Islet precursor cell (in vitro differentiated cells): ENCODE results near the gene ANKRD23.
"Not testable (repeated sequence)": the region's sequence is repeated elsewhere in the genome, so short reads cannot be mapped to it uniquely, and the experiment has no call there.

Source experiments
- DNase-seq: peaks from one replicate; pipeline ENCODE4 v3.0.0-alpha.2; 2018

ANKRD23 gene

DNA sequence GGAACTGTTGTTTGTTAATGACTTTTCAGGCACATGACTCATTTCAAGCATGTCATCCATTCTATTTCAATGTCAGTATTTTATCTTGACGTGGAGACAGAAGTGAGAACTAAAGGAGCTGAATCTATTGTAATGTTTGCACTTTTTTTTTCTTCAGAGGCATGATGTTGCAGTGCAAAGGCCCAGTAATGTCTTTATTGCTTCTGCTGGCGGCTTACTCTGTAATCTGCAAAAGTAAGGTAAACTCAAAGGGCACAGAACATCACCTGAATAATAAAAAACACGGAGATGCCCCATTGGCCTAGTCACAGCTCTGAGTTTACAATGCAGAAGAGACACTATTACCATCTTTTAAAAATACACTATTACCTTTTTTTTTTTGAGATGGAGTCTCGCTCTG lies 30.2 kb downstream of the ANKRD23 start:
- no peak for DNase-seq

GRCh38 chr2:96811917-96812316 lies 31.9 kb downstream of the ANKRD23 start:
- DNase-seq = no peak

DNA sequence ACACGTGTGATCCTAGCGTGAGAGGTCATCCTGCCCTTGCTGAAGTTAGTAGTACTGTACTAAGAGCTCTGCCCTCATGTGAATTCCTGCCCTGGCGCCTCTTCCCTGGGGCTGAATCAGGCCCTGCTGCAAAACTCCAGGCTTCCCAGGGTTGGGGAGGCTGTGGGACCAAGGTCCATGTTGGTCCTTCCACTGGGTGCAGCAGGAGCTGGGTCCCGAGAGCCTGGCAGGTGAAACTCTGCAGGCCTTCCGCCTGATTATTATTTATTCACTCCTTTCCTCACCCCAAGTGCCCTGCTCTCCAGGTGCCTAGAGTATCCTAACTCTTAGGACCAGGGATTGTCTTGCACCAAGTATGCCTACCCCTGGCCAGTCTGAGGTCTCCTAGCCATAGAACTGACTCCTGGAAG lies 33.0 kb downstream of the ANKRD23 start:
- no peak for DNase-seq

GRCh38 chr2:96809951-96810782 lies 33.7 kb downstream of the ANKRD23 start:
- DNase-seq = no peak

GRCh38 chr2:96809216-96809882 lies 34.5 kb downstream of the ANKRD23 start:
- no peak for DNase-seq

- no peak for DNase-seq
These were observed 35.5 kb downstream of the ANKRD23 start for GRCh38 chr2:96808176-96808837.

DNA sequence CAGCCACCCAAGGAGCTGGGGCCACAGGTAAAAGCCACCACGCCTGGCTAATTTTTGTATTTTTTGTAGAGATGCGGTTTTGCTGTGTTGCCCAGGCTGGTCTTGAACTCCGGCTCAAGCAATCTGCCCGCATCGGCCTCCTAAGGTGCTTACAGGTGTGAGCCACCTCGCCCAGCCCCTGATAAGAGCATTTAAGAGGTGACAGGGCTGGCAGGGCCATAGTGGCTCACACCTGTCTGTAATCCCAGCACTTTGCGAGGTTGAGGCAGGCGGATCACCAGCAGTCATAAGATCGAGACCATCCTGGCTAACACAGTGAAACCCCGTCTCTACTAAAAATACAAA lies 36.7 kb downstream of the ANKRD23 start:
- DNase-seq = no peak

- DNase-seq = no peak
These were observed 37.2 kb downstream of the ANKRD23 start for GRCh38 chr2:96806468-96807126.

- not testable (repeated sequence) for DNase-seq
These were observed 37.9 kb downstream of the ANKRD23 start for GRCh38 chr2:96805946-96806345.

GRCh38 chr2:96804986-96805385 lies 38.8 kb downstream of the ANKRD23 start:
- DNase-seq = no peak

DNA sequence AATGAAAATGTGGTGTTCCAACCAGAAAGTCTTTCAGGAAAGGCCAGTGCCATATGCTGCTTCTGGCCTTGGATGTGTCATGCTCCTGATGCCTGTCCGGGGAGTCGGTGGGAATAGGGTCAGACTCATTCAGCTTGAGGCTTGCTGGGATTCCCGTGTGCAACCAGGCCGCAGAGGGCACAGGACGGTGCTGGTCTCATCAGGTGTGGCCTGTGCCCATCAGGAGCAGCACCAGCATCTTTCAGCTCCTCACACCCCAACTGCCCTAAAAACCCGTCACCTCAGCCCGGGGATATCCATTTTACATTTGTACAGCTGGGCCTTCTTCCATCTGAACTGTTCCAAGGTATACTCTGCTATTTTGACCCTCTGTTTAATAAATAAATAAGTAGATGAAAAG lies 41.1 kb downstream of the ANKRD23 start:
- no peak for DNase-seq

DNA sequence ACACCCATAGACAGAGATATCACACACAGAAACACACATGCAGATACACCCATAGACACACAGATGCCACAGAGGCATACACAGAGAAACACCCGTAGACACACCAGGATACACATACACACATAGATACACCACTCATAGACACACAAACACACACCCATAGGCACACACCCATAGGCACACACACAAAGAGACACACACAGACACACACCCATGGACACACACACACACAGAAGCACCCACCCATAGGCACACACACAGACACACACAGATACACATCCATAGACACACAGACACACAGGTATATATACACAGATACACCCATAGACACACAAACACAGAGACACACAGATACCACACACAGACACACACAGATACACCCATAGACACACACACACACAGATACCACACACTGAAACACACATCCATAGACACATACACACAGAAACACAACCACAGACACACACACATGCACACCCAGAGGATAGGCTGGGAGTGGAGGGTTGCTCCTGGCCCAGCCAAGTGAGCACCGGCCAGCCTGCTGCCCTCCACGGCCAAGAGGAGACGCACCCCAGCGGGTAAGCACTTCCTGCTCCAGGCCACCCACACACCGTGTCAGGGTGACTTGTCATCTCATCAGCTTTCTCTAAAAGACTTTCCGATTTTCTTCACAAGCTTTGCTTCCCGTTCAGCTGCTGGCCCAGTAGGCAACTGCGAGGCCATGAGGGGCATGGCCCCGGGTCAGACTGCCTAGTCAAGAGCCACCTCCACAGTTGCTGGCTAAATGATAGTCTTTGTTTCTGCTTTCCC lies 41.8 kb downstream of the ANKRD23 start:
- DNase-seq = peak; percentile 47

GRCh38 chr2:96801005-96801785 lies 42.6 kb downstream of the ANKRD23 start:
- peak; percentile 85 for DNase-seq

- DNase-seq = peak; percentile 55
These were observed 43.5 kb downstream of the ANKRD23 start for GRCh38 chr2:96800061-96801004.

- no peak for DNase-seq
These were observed 44.2 kb downstream of the ANKRD23 start for GRCh38 chr2:96799623-96799935.

- DNase-seq = no peak
These were observed 44.8 kb downstream of the ANKRD23 start for GRCh38 chr2:96798733-96799622.

GRCh38 chr2:96797066-96797625 lies 46.7 kb downstream of the ANKRD23 start:
- no peak for DNase-seq

- DNase-seq = not testable (repeated sequence)
These were observed 47.3 kb downstream of the ANKRD23 start for GRCh38 chr2:96796497-96796896.

DNA sequence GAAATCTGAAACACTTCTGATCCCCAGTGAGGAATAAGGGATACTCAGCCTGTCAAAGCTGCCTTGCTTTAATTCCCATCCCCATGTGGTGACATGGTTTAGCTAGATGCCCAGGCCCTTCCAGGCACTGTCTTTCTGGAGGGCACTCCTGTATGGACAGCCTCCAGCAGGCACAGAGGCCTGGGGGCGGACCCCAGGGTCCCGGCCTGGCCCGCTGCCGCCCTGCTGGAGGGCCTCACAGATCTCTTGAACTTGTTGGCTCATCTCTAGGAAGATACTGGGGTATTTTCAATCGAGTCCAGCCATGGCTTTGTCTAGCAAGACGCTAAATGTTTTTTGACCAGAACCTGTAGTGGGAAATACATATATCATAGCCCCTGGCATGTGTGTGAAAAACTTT lies 48.7 kb downstream of the ANKRD23 start:
- no peak for DNase-seq
